Measurements from ENCODE around the gene LMAN1L. TPM values are rescaled to one million over a fixed set of nuclear protein-coding genes. Genes with fewer than 3 reads are reported as not detected.

The LMAN1L gene
- total RNA-seq, 1 experiment from 2014 or later = not detected

GRCh38 chr15:74838746-74839525 is 26.3 kb downstream of the LMAN1L start:
- ATAC-seq (no peak), DNase-seq (ENCODE audit: low spot score) (no peak)
- Mint-ChIP-seq H3K4me3 (no peak overlapping the region), H3K36me3 (peaks cover 3% of the 10 kb centered on the region), H3K27me3 (ENCODE audit: low read depth) (no peaks in the 10 kb centered on the region), H3K9me3 (no peaks in the 10 kb centered on the region), H3K27ac (no peak overlapping the region), H3K4me1 (peaks cover 26% of the 10 kb centered on the region)
- TF ChIP-seq NFYB (CRISPR knock-in tag; conservative IDR thresholded peaks at IDR 0.05; ENCODE audit: low read depth) = no peak
- no peak for TF ChIP-seq ZBTB43 (CRISPR knock-in tag; IDR thresholded peaks at IDR 0.05)
- no peak for TF ChIP-seq SP1 (CRISPR knock-in tag; conservative IDR thresholded peaks at IDR 0.05)
- no peak for TF ChIP-seq ETV6 (CRISPR knock-in tag; IDR thresholded peaks at IDR 0.05)
- no peak for TF ChIP-seq GTF2I (CRISPR knock-in tag; conservative IDR thresholded peaks at IDR 0.05)
- TF ChIP-seq SMAD3 (CRISPR knock-in tag; IDR thresholded peaks at IDR 0.05; ENCODE audit: borderline replicate concordance) = no peak
- TF ChIP-seq E2F1 (CRISPR knock-in tag; IDR thresholded peaks at IDR 0.05) = no peak
- no peak for TF ChIP-seq ERG (CRISPR knock-in tag; IDR thresholded peaks at IDR 0.05)
- no peak for TF ChIP-seq ATF6 (CRISPR knock-in tag; IDR thresholded peaks at IDR 0.05)
- TF ChIP-seq ZBTB21 (CRISPR knock-in tag; IDR thresholded peaks at IDR 0.05; ENCODE audit: borderline replicate concordance) = no peak
- no peak for TF ChIP-seq ZNF671 (CRISPR knock-in tag; IDR thresholded peaks at IDR 0.05)
- TF ChIP-seq JUN (CRISPR knock-in tag; IDR thresholded peaks at IDR 0.05) = no peak
- TF ChIP-seq ARID4B (CRISPR knock-in tag; IDR thresholded peaks at IDR 0.05; ENCODE audit: borderline replicate concordance) = no peak
- TF ChIP-seq STAT6 (CRISPR knock-in tag; conservative IDR thresholded peaks at IDR 0.05; ENCODE audit: low read depth) = no peak
- no peak for TF ChIP-seq PREB (CRISPR knock-in tag; IDR thresholded peaks at IDR 0.05; ENCODE audit: borderline replicate concordance)
- CTCF ChIA-PET = interaction anchor here (1.6 to 5.1 kb wide), 4 partner anchors 13 to 67 kb away, joined by 5 to 34 read pairs (median 16); partner anchors contain the start of genes CPLX3 and MPI
- POLR2A ChIA-PET = no interaction called here
